GM23338 (cell line): ENCODE results near the gene KCTD8.

Source experiments
- EZH2 ChIP-seq: fragments of 200-600 bp; sonication (generic); IDR thresholded peaks from one replicate; pipeline ENCODE4 v1.8.0; 2017; ENCODE audit warnings: antibody characterized with exemption, mild to moderate bottlenecking, low read depth; ENCODE audit not compliant: unreplicated experiment
- TF ChIP-seq, protein P1 (sequence below), 2 experiments: fragments of 200-600 bp in 1 of 2; sonication (generic) in 1 of 2; conservative IDR thresholded peaks; 2 replicates each; pipeline versions ENCODE4 v1.5.1 to v1.6.1; 2016 to 2017; ENCODE audit warnings: antibody characterized with exemption in 2 of 2, low read depth in 2 of 2, mild to moderate bottlenecking in 2 of 2, moderate library complexity in 1 of 2

DNA sequence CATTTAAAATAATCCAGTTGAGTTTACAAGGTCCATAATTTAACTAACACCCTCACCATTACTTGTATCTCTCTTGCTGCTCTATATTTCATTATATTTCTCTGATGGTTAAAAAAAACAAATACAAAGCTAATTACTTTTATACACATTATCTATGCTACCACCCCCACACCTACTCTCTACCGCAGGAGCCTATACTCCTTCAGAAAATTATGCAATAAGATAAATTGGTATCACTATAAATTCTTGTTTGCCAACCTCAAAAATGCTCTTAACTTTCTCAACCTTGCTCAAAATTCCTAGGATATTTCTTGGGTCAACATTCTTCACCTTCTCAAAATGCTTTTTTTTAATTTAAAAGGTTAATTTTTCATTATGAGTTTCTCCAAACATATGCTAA, 282.7 kb downstream of the KCTD8 start:
- TF ChIP-seq, protein P1, sequence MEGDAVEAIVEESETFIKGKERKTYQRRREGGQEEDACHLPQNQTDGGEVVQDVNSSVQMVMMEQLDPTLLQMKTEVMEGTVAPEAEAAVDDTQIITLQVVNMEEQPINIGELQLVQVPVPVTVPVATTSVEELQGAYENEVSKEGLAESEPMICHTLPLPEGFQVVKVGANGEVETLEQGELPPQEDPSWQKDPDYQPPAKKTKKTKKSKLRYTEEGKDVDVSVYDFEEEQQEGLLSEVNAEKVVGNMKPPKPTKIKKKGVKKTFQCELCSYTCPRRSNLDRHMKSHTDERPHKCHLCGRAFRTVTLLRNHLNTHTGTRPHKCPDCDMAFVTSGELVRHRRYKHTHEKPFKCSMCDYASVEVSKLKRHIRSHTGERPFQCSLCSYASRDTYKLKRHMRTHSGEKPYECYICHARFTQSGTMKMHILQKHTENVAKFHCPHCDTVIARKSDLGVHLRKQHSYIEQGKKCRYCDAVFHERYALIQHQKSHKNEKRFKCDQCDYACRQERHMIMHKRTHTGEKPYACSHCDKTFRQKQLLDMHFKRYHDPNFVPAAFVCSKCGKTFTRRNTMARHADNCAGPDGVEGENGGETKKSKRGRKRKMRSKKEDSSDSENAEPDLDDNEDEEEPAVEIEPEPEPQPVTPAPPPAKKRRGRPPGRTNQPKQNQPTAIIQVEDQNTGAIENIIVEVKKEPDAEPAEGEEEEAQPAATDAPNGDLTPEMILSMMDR (conservative IDR thresholded peaks at IDR 0.05; ENCODE audit: low read depth in 2 of 2) = no peak
- TF ChIP-seq EZH2 = no peak
